Erythroblast (primary cell): ENCODE data around the gene PPIC.

Experiments
- GATA1 ChIP-seq: IDR thresholded peaks from 2 replicates; pipeline ENCODE4 v1.6.1; 2011; ENCODE audit warnings: low read depth, mild to moderate bottlenecking, control low read depth, low read length, moderate library complexity
- POLR2A ChIP-seq: IDR thresholded peaks from 2 replicates; pipeline ENCODE4 v1.6.1; 2011; ENCODE audit warnings: mild to moderate bottlenecking, low read length

DNA sequence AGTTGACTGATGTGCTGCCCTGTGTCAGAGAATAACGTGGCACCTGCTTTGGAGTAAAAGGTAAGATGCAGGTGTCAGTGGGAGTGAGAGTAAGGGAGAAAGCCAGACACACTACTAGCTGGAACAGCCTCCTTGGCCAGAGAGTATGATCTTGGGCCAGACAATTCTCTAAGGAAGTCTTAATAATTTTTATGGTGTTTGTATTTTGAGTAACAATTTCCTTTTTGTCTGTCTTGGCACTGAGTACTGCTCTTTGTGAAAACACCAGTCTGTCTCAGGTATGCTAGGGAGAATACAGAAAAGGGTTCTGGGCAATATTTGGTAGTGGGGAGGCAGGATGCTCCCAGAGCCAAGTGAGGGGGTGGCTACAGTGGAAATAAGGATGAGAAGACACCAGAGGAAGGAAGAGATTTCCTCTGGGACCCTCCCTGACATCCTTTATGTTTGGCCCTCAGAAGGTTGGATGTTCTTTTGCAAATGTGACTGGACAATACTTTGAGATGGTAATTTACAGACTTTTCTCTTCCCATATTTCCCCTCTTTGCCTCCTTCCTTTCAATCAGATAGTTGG is 31.9 kb upstream of the PPIC start:
- no peak for TF ChIP-seq POLR2A
- TF ChIP-seq GATA1 = no peak
